Measurements from ENCODE around the gene AGFG2.

Gene AGFG2

GRCh38 chr7:100613412-100614175 lies 74.6 kb downstream of the AGFG2 start:
- no peak for DNase-seq (ENCODE audit: low read depth)

GRCh38 chr7:100614308-100614861 lies 75.4 kb downstream of the AGFG2 start:
- no peak for DNase-seq (ENCODE audit: low read depth)
